Esophagus squamous epithelium (tissue), 5 donors: ENCODE measurements around the gene NFYA. TPM values are rescaled to one million over a fixed set of nuclear protein-coding genes. Genes with fewer than 3 reads are reported as not detected.

Experiments used
- DNase-seq: peaks from one replicate; lab custom pipeline; 2025; lab: John Stamatoyannopoulos, UW
- H3K27ac ChIP-seq, 4 donors: fragments of 200-600 bp; sonication (generic); one replicate each; pipeline ENCODE4 v1.5.1; 2016 to 2019; ENCODE audit warnings: mild to moderate bottlenecking in 1 of 4
- H3K27me3 ChIP-seq, 4 donors: fragments of 200-600 bp; sonication (generic); 1 replicate in 3 of 4; 2 replicates in 1 of 4; pipeline versions ENCODE4 v1.5.1 to v1.6.0; 2017 to 2021; ENCODE audit warnings: antibody characterized with exemption in 1 of 4
- H3K36me3 ChIP-seq, 3 donors: fragments of 200-600 bp; sonication (generic); one replicate each; pipeline ENCODE4 v1.5.1; 2016 to 2019
- H3K4me1 ChIP-seq, 3 donors: fragments of 200-600 bp; sonication (generic); one replicate each; pipeline ENCODE4 v1.5.1; 2017 to 2019
- H3K4me3 ChIP-seq, 4 donors: fragments of 200-600 bp; sonication (generic); 1 replicate in 3 of 4; 2 replicates in 1 of 4; pipeline ENCODE4 v1.5.1; 2016 to 2019; ENCODE audit warnings: mild to moderate bottlenecking in 2 of 4, moderate library complexity in 1 of 4
- H3K9me3 ChIP-seq, 3 donors: fragments of 200-600 bp; sonication (generic); one replicate each; pipeline ENCODE4 v1.5.1; 2016 to 2019
- POLR2A ChIP-seq, 4 donors: fragments of 450-650 bp; IDR thresholded peaks; one replicate each; pipeline ENCODE4 v1.6.1; 2017; ENCODE audit warnings: antibody characterized with exemption in 4 of 4, mild to moderate bottlenecking in 4 of 4, moderate library complexity in 3 of 4
- WGBS, 2 donors: methylation state at CpG; one replicate each; pipeline ENCODE4 v1.1.5; 2018; 5-methylcytosine and 5-hydroxymethylcytosine counted together
- intact Hi-C: fragments of 100-400 bp; cut with DNase I; formaldehyde crosslinking; loops from one replicate; pipeline ENCODE4 v1.15.0; 2022
- total RNA-seq, 4 donors: library from RNA; depleted of rRNA; stranded (reverse); fragments of >200 nt; gene quantifications; one replicate each; pipeline ENCODE4 v1.1.0, GENCODE V29; 2016
- TF ChIP-seq, protein P1 (sequence below), 6 experiments: fragments of 450-650 bp in 4 of 6; fragments of 200-600 bp in 2 of 6; sonication (generic) in 2 of 6; IDR thresholded peaks; one replicate each; pipeline ENCODE4 v1.5.1; 2016 to 2019; ENCODE audit warnings: antibody characterized with exemption in 6 of 6, mild to moderate bottlenecking in 4 of 6, moderate library complexity in 4 of 6
- donor health status: DM: yes; HTN: yes; CAD: no.

NFYA gene
- total RNA-seq, 4 donors from 2014 or later = 9.0 to 16.4 (median 14.0) TPM

DNA sequence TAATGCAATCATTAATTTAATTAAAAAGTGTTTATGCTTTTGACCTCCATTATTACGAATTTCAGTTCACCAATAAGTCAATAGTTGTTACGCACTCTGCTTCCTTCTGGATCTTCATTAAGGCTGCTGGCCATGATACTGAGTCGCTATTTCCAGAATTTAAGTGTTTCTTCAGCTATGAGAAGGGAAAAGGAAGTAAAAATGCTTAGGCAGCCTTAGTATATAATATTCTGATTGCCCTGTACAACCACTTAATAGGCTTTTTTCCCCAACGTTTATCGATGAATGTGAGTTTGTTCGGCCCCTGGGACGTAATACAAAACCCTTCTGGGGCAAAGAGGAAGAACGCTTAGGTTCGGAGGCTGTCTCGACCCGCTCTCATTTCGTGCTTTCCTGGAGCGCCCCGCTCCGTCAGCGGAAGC, 1.3 kb upstream of the NFYA start:
- Histone ChIP-seq H3K4me3 (peak overlapping the region; percentile 89 to 91 (median 89)), H3K36me3 (peaks cover 0 to 33% (median 0%) of the 10 kb centered on the region in 3 donors), H3K9me3 (no peaks in the 10 kb centered on the region), H3K27me3 (no peaks in the 10 kb centered on the region), H3K4me1 (peaks cover 9 to 38% (median 15%) of the 10 kb centered on the region in 3 donors), H3K27ac (peak overlapping the region; percentile 99)
- no peak for TF ChIP-seq POLR2A (IDR thresholded peaks at IDR 0.05)
- TF ChIP-seq, protein P1, sequence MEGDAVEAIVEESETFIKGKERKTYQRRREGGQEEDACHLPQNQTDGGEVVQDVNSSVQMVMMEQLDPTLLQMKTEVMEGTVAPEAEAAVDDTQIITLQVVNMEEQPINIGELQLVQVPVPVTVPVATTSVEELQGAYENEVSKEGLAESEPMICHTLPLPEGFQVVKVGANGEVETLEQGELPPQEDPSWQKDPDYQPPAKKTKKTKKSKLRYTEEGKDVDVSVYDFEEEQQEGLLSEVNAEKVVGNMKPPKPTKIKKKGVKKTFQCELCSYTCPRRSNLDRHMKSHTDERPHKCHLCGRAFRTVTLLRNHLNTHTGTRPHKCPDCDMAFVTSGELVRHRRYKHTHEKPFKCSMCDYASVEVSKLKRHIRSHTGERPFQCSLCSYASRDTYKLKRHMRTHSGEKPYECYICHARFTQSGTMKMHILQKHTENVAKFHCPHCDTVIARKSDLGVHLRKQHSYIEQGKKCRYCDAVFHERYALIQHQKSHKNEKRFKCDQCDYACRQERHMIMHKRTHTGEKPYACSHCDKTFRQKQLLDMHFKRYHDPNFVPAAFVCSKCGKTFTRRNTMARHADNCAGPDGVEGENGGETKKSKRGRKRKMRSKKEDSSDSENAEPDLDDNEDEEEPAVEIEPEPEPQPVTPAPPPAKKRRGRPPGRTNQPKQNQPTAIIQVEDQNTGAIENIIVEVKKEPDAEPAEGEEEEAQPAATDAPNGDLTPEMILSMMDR (IDR thresholded peaks at IDR 0.05) = no peak
- intact Hi-C loops = no loop called here
- DNase-seq = no peak
- 0 to 3% methylated on average over 7 to 11 of the region's 16 CpGs for WGBS, 2 donors

DNA sequence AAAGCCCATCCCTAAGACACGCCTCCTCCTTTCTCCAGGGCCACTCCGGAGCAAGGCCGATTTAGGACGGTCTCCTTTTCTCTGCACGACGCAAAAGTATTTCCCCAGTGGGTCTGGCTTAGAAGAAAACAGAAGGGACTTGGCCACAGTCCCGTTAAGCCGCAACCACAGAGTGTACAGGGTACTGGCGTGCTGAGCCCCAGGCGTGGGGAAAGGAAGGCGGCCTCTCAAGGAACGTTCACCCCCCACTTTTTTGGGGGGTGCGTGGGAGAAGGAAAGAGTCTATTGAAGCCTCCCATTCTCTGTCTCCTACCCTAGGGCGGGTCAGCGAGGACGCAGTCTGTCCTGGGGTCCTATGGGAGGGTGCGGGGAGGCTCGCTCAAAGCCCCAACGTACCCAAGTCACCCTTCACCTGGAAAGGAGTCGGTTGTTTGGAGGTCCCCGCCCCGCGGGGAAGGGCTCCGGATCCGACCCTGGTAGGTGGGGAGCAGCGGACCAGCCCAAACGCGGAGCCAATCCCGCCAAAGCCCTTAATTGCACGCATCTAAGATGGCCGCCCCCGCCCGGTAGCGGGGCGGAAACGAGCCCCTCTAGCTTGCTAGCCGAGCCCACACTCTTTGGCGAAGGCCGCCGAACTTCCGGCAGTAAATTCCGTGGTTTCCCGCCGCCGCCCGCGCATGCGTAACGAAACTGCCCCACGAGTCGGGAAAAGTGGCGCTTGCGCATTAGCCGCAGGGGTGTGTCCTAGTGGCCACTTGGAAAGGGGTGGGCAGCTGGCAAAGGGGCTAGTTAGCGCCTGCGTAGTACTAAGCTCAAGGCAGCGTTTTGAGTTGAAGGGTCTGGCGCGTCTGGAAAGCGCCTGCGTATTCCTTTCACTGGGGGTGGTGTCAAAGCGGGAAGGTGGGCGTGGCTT, 595 bp upstream of the NFYA start, which contains the start of gene OARD1:
TSS of gene OARD1 (minus strand) at position 434 of the 913 bp plus-strand sequence. CDS start 722 bp downstream, outside the sequence.
- TF ChIP-seq, protein P1 (IDR thresholded peaks at IDR 0.05) = peak in 4 of 6 experiments; percentile 24 to 38 (median 34)
- peak in 2 of 4 donors; percentile 73 to 79 for TF ChIP-seq POLR2A (IDR thresholded peaks at IDR 0.05)
- DNase-seq = peak; percentile 99
- no peaks in the 10 kb centered on the region for H3K9me3 ChIP-seq
- H3K4me1 ChIP-seq = peaks cover 9 to 45% (median 15%) of the 10 kb centered on the region in 3 donors
- peak within 1 kb of the TSS; percentile 99 for H3K27ac ChIP-seq
- H3K36me3 ChIP-seq = peaks cover 0 to 33% (median 0%) of the 10 kb centered on the region in 3 donors
- H3K4me3 ChIP-seq = peak within 1 kb of the TSS; percentile 89 to 91 (median 89)
- WGBS, 2 donors = 0% methylated on average over 1 of the region's 63 CpGs; no CpG with 5 or more reads in 1 of the 2 donors
- intact Hi-C loops = no loop called here
- H3K27me3 ChIP-seq = no peaks in the 10 kb centered on the region

DNA sequence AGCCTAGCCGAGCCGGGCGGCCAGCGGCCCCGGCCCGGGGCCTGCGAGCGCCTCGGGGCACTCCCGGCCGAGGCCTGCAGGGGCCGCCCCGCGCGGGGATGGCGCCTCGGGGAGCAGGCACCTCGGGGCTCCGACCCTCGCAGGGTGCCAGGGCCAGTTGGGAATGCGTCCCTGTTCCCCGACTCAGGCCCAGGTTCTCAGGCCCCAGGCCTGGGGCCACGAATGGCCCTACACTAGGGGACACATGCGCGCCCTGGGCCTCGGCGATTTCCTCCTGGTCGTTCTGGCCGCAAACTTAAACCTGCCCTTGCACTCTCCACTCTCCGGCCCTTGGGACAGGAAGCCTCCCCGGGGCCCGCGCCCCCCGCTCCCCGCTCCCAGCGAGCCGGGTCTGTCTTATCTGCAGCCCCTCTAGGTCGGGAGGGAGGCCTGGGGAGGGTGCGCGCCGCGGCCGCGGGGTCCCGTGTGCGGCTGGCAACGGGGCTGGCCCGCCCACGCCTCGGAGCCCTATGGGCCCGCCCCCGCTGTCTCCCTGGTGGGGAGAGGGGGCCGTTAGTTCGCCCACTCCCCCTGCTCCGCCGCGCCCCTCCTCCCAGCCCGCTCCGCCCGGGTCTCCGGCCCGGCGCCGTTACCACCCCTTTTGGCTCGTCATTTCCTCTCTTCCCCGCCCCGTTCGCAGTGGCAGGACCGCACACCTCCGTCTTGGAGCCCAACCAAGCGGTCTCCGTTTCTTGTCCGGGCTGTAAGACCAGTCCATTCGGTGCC, 611 bp downstream of the NFYA start:
- H3K4me1 ChIP-seq = peaks cover 9 to 53% (median 15%) of the 10 kb centered on the region in 3 donors
- H3K4me3 ChIP-seq = peak overlapping the region; percentile 89 to 91 (median 89)
- H3K27ac ChIP-seq = peak overlapping the region; percentile 99
- H3K9me3 ChIP-seq = no peaks in the 10 kb centered on the region
- H3K36me3 ChIP-seq = peaks cover 0 to 23% (median 0%) of the 10 kb centered on the region in 3 donors
- intact Hi-C loops = no loop called here
- DNase-seq = peak; percentile 45
- 0 to 1% methylated on average over 18 to 35 of the region's 74 CpGs for WGBS, 2 donors
- peak in 3 of 4 donors; percentile 90 to 97 (median 97) for TF ChIP-seq POLR2A (IDR thresholded peaks at IDR 0.05)
- TF ChIP-seq, protein P1 (IDR thresholded peaks at IDR 0.05) = peak in 4 of 6 experiments; percentile 26 to 51 (median 48)
- no peaks in the 10 kb centered on the region for H3K27me3 ChIP-seq

DNA sequence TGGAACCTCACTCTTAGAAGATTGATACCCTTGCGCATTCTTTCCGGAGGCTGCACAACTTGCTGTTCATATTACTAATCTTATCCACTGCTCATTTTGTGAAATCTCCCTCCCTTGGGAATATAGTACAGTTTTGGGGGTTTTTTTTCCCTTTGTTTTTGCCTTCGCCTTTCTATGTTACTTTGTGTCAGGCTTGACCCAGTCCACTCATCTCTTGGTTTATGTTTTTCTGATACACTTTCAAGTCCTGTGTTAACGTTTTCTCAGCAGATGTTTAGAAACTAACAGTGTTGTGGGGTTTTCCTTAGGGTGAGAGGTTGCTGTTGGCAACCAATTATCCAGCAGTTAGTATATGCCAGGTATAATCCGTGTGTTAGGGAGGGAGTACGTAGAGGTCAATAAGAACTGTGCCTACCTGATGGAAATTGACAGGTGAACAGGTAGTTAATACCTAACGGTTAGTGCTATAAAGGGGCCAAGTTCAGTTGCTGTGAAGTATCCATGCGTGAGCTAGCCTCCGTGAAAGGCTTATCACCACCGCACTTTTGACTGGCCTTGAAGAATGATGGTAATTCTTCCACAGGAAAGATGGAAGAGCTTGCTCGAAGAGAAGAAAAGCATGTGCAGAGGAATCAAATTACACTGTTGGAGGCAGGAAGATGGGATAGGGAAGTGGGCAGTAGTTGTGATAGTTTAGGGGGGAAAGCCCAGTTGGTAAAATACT, 1.4 kb downstream of the NFYA start:
- WGBS, 2 donors = 5 to 8% methylated on average over 10 to 11 of the region's 11 CpGs
- no peak for DNase-seq
- TF ChIP-seq POLR2A (IDR thresholded peaks at IDR 0.05) = no peak
- TF ChIP-seq, protein P1 (IDR thresholded peaks at IDR 0.05) = no peak
- H3K4me3 ChIP-seq = peak overlapping the region; percentile 89 to 91 (median 89)
- H3K4me1 ChIP-seq = peaks cover 9 to 53% (median 15%) of the 10 kb centered on the region in 3 donors
- no peaks in the 10 kb centered on the region for H3K9me3 ChIP-seq
- H3K27ac ChIP-seq = peak overlapping the region; percentile 99
- H3K36me3 ChIP-seq = peaks cover 0 to 21% (median 0%) of the 10 kb centered on the region in 3 donors
- H3K27me3 ChIP-seq = no peaks in the 10 kb centered on the region
- intact Hi-C loops = no loop called here
